HCT116 (cell line): ENCODE data around the gene SAMD7.

Experiments used
- CTCF ChIP-seq, 3 experiments: fragments of 200-600 bp in 1 of 3; sonication (generic) in 1 of 3; IDR thresholded peaks in 2 of 3; conservative IDR thresholded peaks in 1 of 3; 2 replicates each; pipeline ENCODE4 v1.5.1; 2012 to 2017; ENCODE audit warnings: low read depth in 2 of 3, low read length in 2 of 3, antibody characterized with exemption in 1 of 3, borderline replicate concordance in 1 of 3, control low read depth in 1 of 3, mild to moderate bottlenecking in 1 of 3, mixed read lengths in 1 of 3, mixed run types in 1 of 3, moderate library complexity in 1 of 3; ENCODE audit not compliant: insufficient read depth in 1 of 3
- EZH2phosphoT487 ChIP-seq: fragments of 200-600 bp; IDR thresholded peaks from 2 replicates; pipeline ENCODE4 v1.6.1; 2018; ENCODE audit warnings: antibody characterized with exemption, borderline replicate concordance

- TF ChIP-seq CTCF (IDR thresholded peaks at IDR 0.05 in 2 of 3, conservative IDR thresholded peaks at IDR 0.05 in 1 of 3; ENCODE audit: borderline replicate concordance in 1 of 3, insufficient read depth in 1 of 3, low read depth in 2 of 3, low read length in 2 of 3) (no peak), EZH2phosphoT487 (no peak)
These were observed 52.8 kb downstream of the SAMD7 start for GRCh38 chr3:169964176-169964575.
